Lung (tissue), 12 donors: ENCODE measurements around the gene SEPTIN8. TPM values are rescaled to one million over a fixed set of nuclear protein-coding genes. Genes with fewer than 3 reads are reported as not detected.

ENCODE experiments used
- ATAC-seq: fragments of 200-7000 bp; cut with Tn5 transposase; one replicate; pipeline ENCODE4 v1.9.1; 2020; ENCODE audit warnings: moderate number of reproducible peaks; ENCODE audit not compliant: insufficient read depth, low FRiP score
- DNase-seq, 3 donors: peaks; one replicate each; pipeline ENCODE4 v3.0.0-alpha.2; 2013 to 2017
- H3K27ac ChIP-seq, 2 donors: one replicate each; pipeline ENCODE4 v1.5.1; 2013; ENCODE audit warnings: mild to moderate bottlenecking in 2 of 2, moderate library complexity in 2 of 2, control low read depth in 1 of 2, inconsistent platforms in 1 of 2, low read depth in 1 of 2, low read length in 1 of 2
- H3K27me3 ChIP-seq, 3 donors: one replicate each; pipeline ENCODE4 v1.5.1; 2013; ENCODE audit warnings: low read length in 2 of 3; ENCODE audit not compliant: control insufficient read depth in 3 of 3, insufficient read depth in 3 of 3
- H3K36me3 ChIP-seq, 4 donors: one replicate each; pipeline ENCODE4 v1.5.1; 2013; ENCODE audit warnings: low read length in 4 of 4, mild to moderate bottlenecking in 1 of 4, moderate library complexity in 1 of 4; ENCODE audit not compliant: control insufficient read depth in 4 of 4, insufficient read depth in 4 of 4
- H3K4me1 ChIP-seq, 5 donors: one replicate each; pipeline ENCODE4 v1.5.1; 2013; ENCODE audit warnings: low read length in 5 of 5, mild to moderate bottlenecking in 2 of 5, moderate library complexity in 1 of 5; ENCODE audit not compliant: control insufficient read depth in 5 of 5, insufficient read depth in 5 of 5
- H3K4me3 ChIP-seq: one replicate; pipeline ENCODE4 v1.5.1; 2013; ENCODE audit warnings: mild to moderate bottlenecking, control low read depth, moderate library complexity
- H3K9ac ChIP-seq, 2 donors: one replicate each; pipeline ENCODE4 v1.5.1; 2013; ENCODE audit warnings: low read length in 2 of 2, control low read depth in 1 of 2; ENCODE audit not compliant: insufficient read depth in 1 of 2
- H3K9me3 ChIP-seq, 4 donors: one replicate each; pipeline ENCODE4 v1.5.1; 2013; ENCODE audit warnings: low read length in 3 of 4, mild to moderate bottlenecking in 1 of 4, moderate library complexity in 1 of 4; ENCODE audit not compliant: control insufficient read depth in 4 of 4, insufficient read depth in 3 of 4
- CTCF ChIP-seq: IDR thresholded peaks from 2 replicates; pipeline ENCODE4 v1.5.1; 2012; ENCODE audit warnings: mild to moderate bottlenecking; ENCODE audit errors: control extremely low read depth, extremely low read depth
- WGBS, 2 donors: extraction: QIAGEN DNeasy Blood & Tissue Kit; methylation state at CpG; one replicate each; pipeline ENCODE4 v1.1.7; 2013; 5-methylcytosine and 5-hydroxymethylcytosine counted together
- polyA plus RNA-seq, 2 donors: library from polyadenylated mRNA; stranded (reverse); fragments of 200-250 nt; gene quantifications; one replicate each; pipeline ENCODE4 v1.2.1, GENCODE V29; 2013
- total RNA-seq, 2 donors: library from RNA; depleted of rRNA in 1 of 2; stranded (reverse); fragments of >200 nt in 1 of 2; gene quantifications; one replicate each; pipeline ENCODE4 v1.2.1, GENCODE V29; 2014 to 2021
- donor health status: control.
- donor health status: control.
- donor health status: Bipolar disorder and iron deficiency.
- donor health status: healthy.
- donor health status: DM: yes; HTN: yes; CAD: no.

SEPTIN8 gene
- total and polyA plus RNA-seq, 4 donors = 12.4 to 37.8 (median 22.0) TPM

- peaks cover 0 to 7% (median 7%) of the 10 kb centered on the region in 5 donors for H3K4me1 ChIP-seq
- no peak for DNase-seq
- no peak overlapping the region for H3K4me3 ChIP-seq
- WGBS, 2 donors = 31 to 53% methylated on average over 4 of the region's 4 CpGs
- no peak overlapping the region for H3K27ac ChIP-seq
- ATAC-seq = no peak
- no peaks in the 10 kb centered on the region for H3K9me3 ChIP-seq
- TF ChIP-seq CTCF = no peak
- no peaks in the 10 kb centered on the region for H3K36me3 ChIP-seq
- peaks cover 0 to 8% (median 4%) of the 10 kb centered on the region in 3 donors for H3K27me3 ChIP-seq
- H3K9ac ChIP-seq = no peak overlapping the region
Measured at GRCh38 chr5:132782101-132782500, 5.1 kb upstream of the SEPTIN8 start.

GRCh38 chr5:132781029-132781428, 4.0 kb upstream of the SEPTIN8 start:
- TF ChIP-seq CTCF = no peak
- H3K4me3 ChIP-seq = no peak overlapping the region
- DNase-seq (no peak), ATAC-seq (no peak)
- H3K9ac ChIP-seq = no peak overlapping the region
- H3K36me3 ChIP-seq = no peaks in the 10 kb centered on the region
- no peak overlapping the region for H3K27ac ChIP-seq
- H3K9me3 ChIP-seq = no peaks in the 10 kb centered on the region
- H3K4me1 ChIP-seq = peaks cover 0 to 9% (median 7%) of the 10 kb centered on the region in 5 donors
- H3K27me3 ChIP-seq = peaks cover 0 to 8% (median 4%) of the 10 kb centered on the region in 3 donors
- 85 to 88% methylated on average over 4 of the region's 4 CpGs for whole genome bisulfite sequencing, 2 donors

GRCh38 chr5:132780577-132780976, 3.5 kb upstream of the SEPTIN8 start:
- no peak for TF ChIP-seq CTCF
- Histone ChIP-seq H3K27me3 (peaks cover 0 to 8% (median 4%) of the 10 kb centered on the region in 3 donors), H3K36me3 (no peaks in the 10 kb centered on the region), H3K4me3 (no peak overlapping the region), H3K4me1 (peaks cover 0 to 14% (median 7%) of the 10 kb centered on the region in 5 donors), H3K9me3 (no peaks in the 10 kb centered on the region), H3K9ac (no peak overlapping the region), H3K27ac (no peak overlapping the region)
- 88 to 89% methylated on average over 1 of the region's 1 CpG for WGBS, 2 donors
- ATAC-seq = no peak
- no peak for DNase-seq

- no peaks in the 10 kb centered on the region for H3K36me3 ChIP-seq
- DNase-seq (no peak), ATAC-seq (no peak)
- H3K4me1 ChIP-seq = peaks cover 0 to 17% (median 9%) of the 10 kb centered on the region in 5 donors
- no peak overlapping the region for H3K27ac ChIP-seq
- WGBS, 2 donors = 94 to 99% methylated on average over 3 of the region's 3 CpGs
- peaks cover 0 to 8% (median 4%) of the 10 kb centered on the region in 3 donors for H3K27me3 ChIP-seq
- H3K4me3 ChIP-seq = no peak overlapping the region
- no peak for TF ChIP-seq CTCF
- no peaks in the 10 kb centered on the region for H3K9me3 ChIP-seq
- no peak overlapping the region for H3K9ac ChIP-seq
Measured at GRCh38 chr5:132779961-132780360, 2.9 kb upstream of the SEPTIN8 start.
